Measurements from ENCODE around the gene PYGM. TPM values are rescaled to one million over a fixed set of nuclear protein-coding genes. Genes with fewer than 3 reads are reported as not detected.

Gene PYGM
- total and polyA plus RNA-seq, 3 donors from 2014 or later: 12.1 to 14.4 (median 14.2) TPM

GRCh38 chr11:64720640-64721358 is 39.0 kb downstream of the PYGM start:
- H3K4me1 ChIP-seq: peaks cover 3% of the 10 kb centered on the region
- 87 to 89% methylated on average over 12 of the region's 12 CpGs for WGBS, 2 donors
- H3K27ac ChIP-seq: no peak overlapping the region
- no peaks in the 10 kb centered on the region for H3K27me3 ChIP-seq
- no peaks in the 10 kb centered on the region for H3K36me3 ChIP-seq (ENCODE audit: low read depth, missing control alignments)
- DNase-seq: no peak
- intact Hi-C loops (cut with DNase I; ENCODE audit: low total_unique reads): loop anchor here (10.0 kb wide), 1 partner anchor 176 kb away; no protein-coding TSS in a partner anchor
- no peaks in the 10 kb centered on the region for H3K9me3 ChIP-seq
- TF ChIP-seq POLR2A (IDR thresholded peaks at IDR 0.05) (no peak), CTCF (IDR thresholded peaks at IDR 0.05) (no peak)
- H3K4me3 ChIP-seq: no peak overlapping the region

GRCh38 chr11:64720167-64720566 is 39.6 kb downstream of the PYGM start:
- Histone ChIP-seq H3K27ac (no peak overlapping the region), H3K27me3 (no peaks in the 10 kb centered on the region), H3K36me3 (ENCODE audit: low read depth, missing control alignments) (no peaks in the 10 kb centered on the region), H3K4me3 (no peak overlapping the region), H3K4me1 (peaks cover 3% of the 10 kb centered on the region), H3K9me3 (no peaks in the 10 kb centered on the region)
- intact Hi-C loops (cut with DNase I; ENCODE audit: low total_unique reads): loop anchor here (10.0 kb wide), 1 partner anchor 175 kb away; no protein-coding TSS in a partner anchor
- DNase-seq: no peak
- no peak for TF ChIP-seq CTCF (IDR thresholded peaks at IDR 0.05)
- no peak for TF ChIP-seq POLR2A (IDR thresholded peaks at IDR 0.05)
- whole genome bisulfite sequencing, 2 donors: 77 to 86% methylated on average over 9 of the region's 9 CpGs

GRCh38 chr11:64719406-64719805 is 40.4 kb downstream of the PYGM start:
- DNase-seq: no peak
- intact Hi-C loops (cut with DNase I; ENCODE audit: low total_unique reads): no loop called here
- no peak overlapping the region for H3K27ac ChIP-seq
- peaks cover 3% of the 10 kb centered on the region for H3K4me1 ChIP-seq
- H3K27me3 ChIP-seq: no peaks in the 10 kb centered on the region
- TF ChIP-seq CTCF (IDR thresholded peaks at IDR 0.05) (no peak), POLR2A (IDR thresholded peaks at IDR 0.05) (no peak)
- no peaks in the 10 kb centered on the region for H3K36me3 ChIP-seq (ENCODE audit: low read depth, missing control alignments)
- H3K4me3 ChIP-seq: no peak overlapping the region
- 91 to 94% methylated on average over 10 of the region's 10 CpGs for WGBS, 2 donors
- no peaks in the 10 kb centered on the region for H3K9me3 ChIP-seq

GRCh38 chr11:64718780-64719124 is 41.0 kb downstream of the PYGM start:
- Histone ChIP-seq H3K9me3 (no peaks in the 10 kb centered on the region), H3K36me3 (ENCODE audit: low read depth, missing control alignments) (no peaks in the 10 kb centered on the region), H3K4me3 (no peak overlapping the region), H3K27me3 (no peaks in the 10 kb centered on the region), H3K27ac (no peak overlapping the region), H3K4me1 (peaks cover 2% of the 10 kb centered on the region)
- WGBS, 2 donors: 72 to 74% methylated on average over 4 of the region's 4 CpGs
- intact Hi-C loops (cut with DNase I; ENCODE audit: low total_unique reads): no loop called here
- TF ChIP-seq POLR2A (IDR thresholded peaks at IDR 0.05) (no peak), CTCF (IDR thresholded peaks at IDR 0.05) (no peak)
- DNase-seq: no peak

All from testis (tissue), 3 donors.